ENCODE data around the gene KIZ.

The KIZ gene

DNA sequence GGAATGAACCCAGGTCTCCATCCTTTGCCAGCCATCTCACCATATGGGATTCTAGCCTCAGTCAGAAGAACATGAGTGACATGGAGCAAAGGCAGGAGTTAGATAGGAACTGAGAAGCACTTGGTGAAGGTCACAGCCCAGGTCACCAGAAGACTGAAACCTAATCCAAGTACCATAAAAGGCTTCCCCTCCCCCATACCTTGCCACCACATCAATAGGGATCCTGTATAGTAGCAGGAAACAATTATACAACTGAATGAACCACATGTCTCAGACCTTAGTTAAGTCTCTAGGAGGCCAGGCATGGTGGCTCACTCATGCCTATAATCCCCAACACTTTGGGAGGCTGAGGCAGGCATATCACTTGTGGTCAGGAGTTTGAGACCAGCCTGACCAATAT lies 49.6 kb downstream of the KIZ start:
- DNase-seq (ENCODE audit: low read depth in 2 of 2), result no peak

DNA sequence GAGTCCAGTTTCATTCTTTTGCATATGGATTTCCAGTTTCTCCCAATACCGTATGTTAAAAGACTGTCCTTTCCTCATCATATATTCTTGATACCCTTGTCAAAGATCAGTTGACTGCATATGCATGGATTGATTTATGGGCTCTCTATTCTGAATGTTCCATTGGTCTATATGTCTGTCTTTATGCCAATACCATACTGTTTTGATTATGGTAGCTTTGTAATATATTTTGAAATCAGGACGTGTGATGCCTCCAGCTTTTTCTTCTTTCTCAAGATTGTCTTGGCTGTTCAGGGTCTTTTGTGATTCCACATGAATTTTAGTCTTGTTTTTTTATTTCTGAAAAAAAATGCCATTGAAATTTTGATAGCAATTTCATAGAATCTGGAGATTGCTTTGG lies 51.9 kb downstream of the KIZ start:
- DNase-seq (ENCODE audit: low read depth in 2 of 2), result no peak

DNA sequence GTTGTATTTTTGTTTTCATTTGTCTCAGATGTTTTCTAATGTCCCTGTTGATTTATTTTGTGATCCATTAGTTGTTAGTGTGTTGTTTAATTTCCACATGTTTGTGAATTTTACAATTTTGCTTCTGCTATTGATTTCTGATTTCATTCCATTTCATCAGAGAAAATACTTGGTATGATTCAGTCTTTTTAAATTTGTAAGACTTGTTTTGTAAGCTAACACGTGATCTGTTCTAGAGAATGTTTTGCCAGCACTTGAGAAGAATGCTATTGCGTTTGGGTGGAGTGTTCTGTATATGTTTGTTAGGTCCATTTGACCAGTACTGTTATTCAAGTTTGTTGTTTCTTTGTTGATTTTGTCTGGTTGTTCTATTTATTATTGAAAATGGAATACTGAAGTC lies 53.9 kb downstream of the KIZ start:
- DNase-seq (ENCODE audit: low read depth in 2 of 2), result no peak

DNA sequence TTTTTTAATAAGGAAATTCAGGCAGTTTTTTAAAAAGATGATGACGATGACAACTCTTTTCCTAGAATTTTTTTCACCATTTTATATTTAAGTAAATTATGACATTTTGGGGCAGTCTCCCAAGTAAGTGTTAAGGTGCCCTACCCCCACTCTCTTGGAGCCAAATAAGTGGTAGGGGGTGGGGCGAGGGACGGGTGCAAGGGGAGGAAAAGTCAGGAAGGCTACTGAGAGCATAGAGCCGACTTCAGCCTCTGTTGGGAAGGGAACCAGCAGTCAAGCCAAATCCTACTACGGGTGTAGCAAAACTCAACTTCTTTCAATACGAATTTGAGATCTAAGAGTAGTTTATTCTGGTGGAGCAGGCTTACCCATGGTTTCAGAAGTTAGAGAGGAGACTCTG lies 54.4 kb downstream of the KIZ start:
- DNase-seq (ENCODE audit: low read depth in 2 of 2), result no peak

DNA sequence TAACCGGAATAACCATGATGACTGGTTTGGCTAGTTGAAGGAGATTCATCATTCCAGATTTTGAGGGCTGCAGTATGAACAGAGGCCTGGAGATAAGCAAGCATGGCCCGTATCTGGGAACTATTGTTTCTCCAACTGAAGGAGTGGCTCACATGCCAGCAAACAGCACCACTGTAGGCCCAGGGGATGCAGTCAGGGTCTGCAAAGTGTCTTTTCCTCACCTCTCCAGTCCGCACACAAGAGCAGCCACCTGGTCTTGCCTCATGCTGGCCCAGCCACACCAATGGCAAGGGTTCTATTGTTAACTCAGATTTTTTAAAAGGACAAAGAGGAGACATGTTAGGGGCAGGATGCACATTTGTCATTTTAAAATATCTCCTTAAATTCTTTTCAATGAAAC lies 55.1 kb downstream of the KIZ start:
- no peak for DNase-seq (ENCODE audit: low read depth in 2 of 2)

DNA sequence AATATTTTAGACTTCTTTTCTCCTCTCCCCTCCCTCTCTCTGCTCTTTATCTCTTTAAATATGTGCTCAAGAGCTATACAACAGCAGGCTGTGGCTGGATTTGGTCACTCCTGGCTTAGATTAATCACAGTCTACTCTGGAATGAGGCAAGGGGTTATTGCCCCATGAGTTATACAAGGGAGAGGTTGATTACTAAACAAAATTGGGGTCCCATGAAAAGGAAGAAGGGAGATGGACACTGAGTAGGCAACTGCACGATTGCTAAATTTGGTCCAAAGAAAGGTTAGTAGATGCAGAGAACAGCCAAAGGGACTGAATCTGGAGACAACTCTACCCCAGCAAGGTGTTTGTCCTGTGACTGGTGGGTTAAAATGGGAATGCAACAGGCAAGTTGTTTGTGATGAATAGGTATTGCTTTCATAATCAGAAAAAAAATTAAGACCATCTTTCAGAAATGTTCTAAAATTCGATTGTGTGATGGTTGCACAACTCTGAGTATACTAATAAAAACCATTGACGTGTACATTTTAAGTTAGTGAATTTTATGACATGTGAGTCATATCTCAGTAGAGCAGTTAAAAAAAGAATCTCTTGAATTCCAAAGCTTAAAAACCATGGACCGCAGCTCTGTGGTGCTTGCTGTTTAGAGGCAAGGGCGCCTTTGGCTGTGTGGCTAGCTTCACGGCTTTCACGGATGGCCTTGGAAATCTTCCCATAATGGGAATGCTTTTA lies 57.1 kb downstream of the KIZ start:
- no peak for DNase-seq (ENCODE audit: low read depth in 2 of 2)

DNA sequence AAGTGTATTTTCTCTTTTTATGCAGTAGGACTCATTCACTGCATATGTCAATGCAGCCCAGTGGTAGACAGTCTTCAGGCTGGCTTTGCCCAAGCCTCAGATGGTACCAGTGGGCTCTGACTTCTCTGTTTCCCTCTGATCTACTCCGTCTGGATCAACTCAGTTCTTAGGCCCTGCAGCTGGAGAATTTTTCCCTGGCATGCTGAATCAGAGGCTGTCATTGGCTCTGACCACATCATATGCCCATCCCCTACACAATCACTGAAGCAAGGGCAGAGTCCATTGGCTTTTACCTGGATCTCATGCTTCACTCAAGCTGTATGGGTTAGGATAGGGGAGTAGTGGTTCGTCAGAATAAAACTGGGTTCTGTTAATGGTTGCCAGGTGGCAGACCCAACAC lies 57.8 kb downstream of the KIZ start:
- no peak for DNase-seq (ENCODE audit: low read depth in 2 of 2)

DNA sequence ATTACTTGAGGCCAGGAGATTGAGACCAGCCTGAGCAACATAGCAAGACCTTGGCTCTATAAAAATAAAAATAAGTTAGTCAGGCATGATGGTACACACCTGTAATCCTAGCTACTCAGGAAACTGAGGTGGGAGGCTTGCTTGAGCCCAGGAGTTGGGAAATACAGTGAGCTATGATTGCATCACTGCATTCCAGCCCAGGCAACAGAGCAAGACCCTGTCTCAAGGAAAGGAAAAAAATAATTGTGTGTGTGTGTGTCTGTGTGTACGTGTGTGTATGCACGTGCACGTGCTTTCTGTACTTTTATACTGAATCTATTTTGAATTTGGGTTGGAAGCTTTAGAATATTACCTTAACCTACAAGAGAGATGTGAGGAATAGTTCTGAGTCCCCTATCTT lies 58.9 kb downstream of the KIZ start:
- DNase-seq (ENCODE audit: low read depth in 2 of 2), result no peak

DNA sequence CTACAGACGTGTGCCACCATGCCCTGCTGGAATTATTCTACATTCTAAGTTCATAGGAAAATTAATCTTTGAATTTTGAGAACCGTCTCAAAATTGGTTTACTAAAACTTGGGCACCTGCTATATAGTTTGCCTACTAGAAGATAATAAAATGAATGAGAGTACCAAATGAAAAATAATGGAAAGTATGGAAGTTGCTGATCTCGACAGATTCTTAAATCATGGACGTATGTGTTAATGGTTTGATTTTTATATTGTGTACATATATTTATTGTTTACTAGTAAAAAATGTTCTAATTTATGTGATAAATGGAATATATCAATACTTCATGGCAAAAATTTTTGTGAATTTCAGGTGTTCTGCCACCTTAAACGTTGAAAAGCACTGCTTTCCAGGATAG lies 60.0 kb downstream of the KIZ start:
- DNase-seq (ENCODE audit: low read depth in 2 of 2), result no peak

DNA sequence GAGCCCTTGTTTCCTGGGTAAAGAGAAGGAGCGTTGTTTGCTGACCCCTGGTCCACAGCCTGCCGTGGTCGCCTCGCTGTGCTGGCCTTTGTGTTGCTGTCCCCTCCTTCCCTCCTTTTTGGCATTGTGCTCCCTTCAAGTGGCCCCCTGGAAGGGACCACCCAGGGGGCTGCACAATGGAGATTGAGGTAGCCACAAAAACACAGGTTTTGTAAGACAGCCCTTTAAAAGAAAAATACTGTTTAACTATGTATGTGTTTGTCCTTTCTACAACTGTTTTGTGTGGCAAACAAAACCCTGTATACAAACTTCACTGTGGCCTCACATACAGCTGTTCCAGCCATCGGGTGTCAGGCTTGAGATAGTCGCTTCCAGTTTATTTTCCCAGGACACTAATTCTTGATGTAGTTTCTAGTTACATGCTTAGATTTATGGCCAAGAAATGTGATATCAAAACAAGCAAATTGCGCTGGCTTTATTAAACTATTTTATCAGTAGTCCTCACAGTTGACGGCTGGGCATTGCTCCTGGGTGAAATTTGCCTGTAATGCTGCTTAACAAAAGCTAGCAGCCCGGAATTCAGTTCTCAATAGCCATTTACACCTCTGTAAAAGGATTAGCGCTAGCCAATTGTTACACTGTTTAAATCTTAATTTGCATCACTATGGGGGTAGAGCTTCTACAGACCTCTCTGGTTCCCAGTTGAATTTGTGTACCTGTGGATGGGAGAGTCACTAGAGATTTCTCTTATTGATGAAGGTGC lies 64.1 kb downstream of the KIZ start:
- no peak for DNase-seq (ENCODE audit: low read depth in 2 of 2)

DNA sequence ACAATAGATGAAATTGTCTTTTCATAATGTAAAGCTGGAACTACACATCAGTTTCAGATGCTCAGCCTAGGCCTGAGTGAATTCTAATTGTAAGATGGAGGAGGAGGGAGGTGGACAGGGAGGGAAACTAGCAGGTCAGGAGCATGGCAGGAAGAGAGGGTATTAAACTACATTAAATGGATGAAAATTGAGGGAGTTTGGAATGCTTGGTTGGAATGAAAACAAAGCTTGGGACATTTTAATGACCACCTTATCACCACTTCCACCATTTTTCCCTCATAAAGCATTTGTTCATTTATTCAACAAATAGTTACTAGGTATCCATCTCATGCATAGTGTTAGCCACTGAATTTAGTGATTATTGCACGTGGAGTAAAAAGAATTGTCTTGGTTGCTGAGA lies 65.0 kb downstream of the KIZ start:
- DNase-seq (ENCODE audit: low read depth in 2 of 2), result no peak

DNA sequence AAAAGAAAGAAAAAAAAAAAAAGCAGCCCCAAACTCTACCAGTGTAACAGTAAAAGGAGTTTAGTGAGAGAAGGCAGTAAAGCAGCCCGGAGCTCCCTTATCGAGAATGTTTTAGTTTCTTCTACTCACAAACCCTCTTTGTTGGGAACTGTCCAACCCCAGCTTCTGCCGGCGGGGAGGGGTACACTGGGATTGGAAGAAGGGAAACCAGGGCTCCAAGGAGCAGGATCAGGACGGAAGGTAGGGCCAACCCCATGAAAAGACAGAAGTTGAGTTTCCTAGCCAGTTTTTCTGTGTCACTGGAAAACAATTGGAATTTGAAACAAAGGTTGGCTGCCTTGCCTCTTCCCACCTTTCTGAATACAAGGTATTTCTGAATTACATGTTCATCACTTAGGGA lies 66.0 kb downstream of the KIZ start:
- no peak for DNase-seq (ENCODE audit: low read depth in 2 of 2)

DNA sequence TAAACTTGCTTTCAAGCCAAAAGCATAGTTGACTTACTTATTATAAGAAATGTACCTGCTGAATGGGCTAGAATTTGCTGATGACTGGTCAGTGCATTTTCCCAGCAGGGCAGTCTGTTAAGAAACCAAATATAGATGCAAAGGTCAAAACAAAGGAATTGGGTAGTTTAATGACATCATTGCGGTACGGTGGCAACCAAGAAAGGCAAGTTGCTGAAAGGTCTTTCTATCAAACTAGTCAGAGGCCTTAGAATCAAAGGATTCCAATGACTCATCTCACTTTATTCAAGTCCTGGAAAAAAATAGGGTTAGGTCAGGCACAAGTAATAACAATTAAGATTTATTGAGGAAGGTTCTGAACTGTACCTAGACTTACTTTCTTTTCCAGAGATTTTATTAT lies 76.4 kb downstream of the KIZ start:
- DNase-seq (ENCODE audit: low read depth in 2 of 2), result no peak

DNA sequence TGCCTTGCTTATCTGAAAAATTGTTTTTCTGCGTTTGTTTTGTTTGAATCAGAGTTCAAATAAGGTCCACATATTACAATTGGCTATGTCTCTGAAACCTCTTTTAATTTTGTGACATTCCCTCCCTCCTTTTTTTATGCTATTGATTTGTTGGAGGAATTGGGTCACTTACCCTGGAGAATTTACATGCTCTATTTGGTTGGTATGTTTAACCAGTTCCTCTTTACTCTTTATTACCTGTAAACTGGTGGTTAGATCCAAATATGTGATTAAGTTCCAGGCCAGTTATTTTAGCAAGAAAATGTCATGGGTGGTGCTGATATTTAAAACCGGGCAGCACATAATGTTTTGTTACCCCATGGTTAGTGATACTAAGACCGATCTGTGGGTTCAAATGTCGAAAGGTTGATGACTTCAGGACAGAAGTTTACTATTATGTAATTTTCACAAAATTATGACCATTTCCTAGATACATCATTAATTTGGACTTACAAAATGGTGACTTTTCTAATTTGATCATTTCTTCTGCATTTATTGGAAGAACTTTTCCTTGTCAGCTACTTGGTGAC lies 77.3 kb downstream of the KIZ start:
- no peak for DNase-seq (ENCODE audit: low read depth in 2 of 2)

DNA sequence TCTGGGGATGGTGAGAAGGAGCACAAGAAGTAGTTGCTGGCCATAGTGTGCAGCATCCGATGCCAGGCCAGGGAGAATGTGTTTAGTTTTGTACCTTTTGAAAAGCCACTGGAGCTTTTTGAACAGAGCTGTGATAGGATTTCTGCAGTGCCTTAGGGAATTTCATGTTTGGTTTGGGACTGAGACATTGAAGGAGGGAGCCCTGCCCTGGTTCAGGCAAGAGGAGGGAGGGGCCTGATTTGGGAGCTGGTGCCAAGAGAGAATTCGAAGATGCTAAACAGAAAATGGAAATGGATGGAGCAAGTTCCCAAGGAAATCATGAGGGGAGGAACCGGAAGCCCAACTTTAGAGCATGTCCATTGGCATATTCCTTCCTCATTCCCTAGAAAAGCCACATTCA lies 80.7 kb downstream of the KIZ start:
- no peak for DNase-seq (ENCODE audit: low read depth in 2 of 2)

DNA sequence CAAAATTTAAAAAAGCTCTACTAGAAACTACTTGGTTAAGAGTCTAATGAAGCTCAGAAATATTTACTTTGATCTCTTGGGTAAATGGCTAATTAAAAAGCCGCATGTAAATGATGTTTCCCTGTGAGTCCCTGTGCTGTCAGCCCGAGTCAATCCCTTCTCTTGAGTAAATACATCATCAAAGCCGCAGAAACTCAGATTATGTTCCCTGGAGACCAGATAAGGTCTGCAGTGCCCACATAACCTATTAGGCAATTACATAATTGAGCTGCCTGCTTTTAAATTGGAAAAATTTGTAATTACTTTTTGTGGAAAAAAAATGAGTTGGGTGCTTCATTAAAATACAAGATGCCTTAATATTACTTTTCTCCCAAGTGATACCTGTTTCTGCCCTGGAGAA lies 83.1 kb downstream of the KIZ start:
- DNase-seq (ENCODE audit: low read depth in 2 of 2), result no peak

DNA sequence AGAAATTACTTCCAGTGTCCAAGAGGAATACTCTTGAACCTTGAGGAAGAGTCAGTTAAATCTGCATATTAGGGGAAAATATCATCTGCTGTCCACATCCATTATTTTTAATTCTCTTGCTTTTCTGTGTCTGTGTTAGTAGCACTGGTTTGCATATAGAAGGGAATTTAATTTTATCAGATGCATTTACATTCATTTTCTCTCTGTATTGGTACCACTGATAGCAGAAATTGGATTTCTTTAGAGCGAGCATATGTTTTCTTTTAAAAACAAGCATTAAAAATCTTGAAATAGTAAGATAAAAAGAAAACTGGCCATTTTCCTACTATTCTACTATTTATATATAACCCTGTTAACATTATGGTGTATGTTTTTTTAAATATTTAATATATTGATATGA lies 83.8 kb downstream of the KIZ start:
- no peak for DNase-seq (ENCODE audit: low read depth in 2 of 2)

DNA sequence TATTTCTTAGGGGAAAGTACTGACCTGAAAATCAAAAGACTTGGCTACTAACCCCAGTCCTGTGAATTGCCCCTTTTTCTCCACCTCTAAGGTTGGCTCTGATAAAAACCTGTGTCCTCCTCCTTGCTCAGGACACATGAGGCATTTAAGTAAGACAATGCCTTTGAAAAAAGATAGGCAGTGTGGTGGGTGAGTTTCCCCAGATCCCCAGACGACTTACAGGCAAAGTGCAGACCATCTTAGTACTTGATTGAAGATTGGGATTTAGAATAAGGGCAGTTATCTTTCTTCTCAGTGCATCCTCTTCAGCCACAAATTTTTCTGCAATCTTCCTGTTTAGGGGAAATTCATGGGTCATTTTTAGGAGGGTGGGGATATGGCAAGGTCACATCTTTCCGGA lies 87.8 kb downstream of the KIZ start:
- DNase-seq (ENCODE audit: low read depth in 2 of 2), result no peak

DNA sequence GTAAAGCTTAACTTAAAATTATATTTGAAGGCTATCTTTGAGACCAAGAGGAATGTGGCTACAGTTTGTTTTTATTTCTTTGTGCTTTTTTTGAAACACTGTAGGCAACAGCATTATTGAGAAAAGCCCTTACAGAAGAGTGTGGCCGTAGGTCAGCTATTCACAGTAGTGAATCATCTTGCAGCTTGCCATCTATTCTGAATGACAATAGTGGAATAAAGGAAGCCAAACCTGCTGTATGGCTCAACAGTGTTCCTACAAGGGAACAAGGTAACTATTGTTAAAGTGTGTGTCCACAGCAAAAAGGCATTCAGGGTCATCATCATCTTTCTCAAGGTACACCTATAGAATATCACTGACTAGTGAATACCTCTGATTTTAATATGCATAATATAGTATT lies 88.5 kb downstream of the KIZ start:
- no peak for DNase-seq (ENCODE audit: low read depth in 2 of 2)

DNA sequence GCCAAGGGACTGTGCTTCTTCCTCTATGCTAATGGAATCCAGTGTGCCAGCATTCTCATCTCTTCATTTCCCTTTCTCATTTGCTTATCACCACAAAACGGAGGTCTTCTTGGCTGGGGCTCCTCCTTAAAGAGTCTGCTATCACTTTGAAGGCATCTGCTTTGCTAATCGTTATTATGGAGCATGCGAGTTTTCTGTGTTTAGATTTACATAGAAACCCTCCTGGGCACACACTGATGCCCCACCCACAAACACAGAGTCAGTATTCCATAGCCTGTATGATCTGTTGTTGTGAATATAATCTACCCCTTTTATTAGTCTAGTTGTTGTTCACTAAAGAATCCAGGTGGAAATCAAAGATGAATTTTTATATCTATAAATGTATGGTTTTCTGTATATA lies 93.8 kb downstream of the KIZ start:
- DNase-seq (ENCODE audit: low read depth in 2 of 2), result no peak

DNA sequence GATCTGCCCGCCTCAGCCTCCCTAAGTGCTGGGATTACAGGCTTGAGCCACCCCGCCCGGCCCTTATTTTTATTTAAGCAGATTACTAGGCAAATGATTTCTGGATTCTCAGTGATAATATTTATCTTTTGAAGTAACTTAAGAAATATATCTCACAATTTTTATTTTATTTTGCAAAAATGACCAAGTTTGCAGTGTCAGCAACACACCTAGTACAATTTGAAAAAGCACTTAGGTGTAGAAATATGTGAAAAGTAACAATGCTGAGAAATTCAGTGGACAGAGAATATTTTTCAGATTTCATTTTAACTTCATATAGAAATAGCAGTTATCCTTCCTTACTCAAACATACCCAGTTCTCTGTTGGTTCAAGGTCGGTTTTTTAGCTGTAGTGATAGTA lies 98.3 kb downstream of the KIZ start:
- DNase-seq (ENCODE audit: low read depth in 2 of 2), result no peak

DNA sequence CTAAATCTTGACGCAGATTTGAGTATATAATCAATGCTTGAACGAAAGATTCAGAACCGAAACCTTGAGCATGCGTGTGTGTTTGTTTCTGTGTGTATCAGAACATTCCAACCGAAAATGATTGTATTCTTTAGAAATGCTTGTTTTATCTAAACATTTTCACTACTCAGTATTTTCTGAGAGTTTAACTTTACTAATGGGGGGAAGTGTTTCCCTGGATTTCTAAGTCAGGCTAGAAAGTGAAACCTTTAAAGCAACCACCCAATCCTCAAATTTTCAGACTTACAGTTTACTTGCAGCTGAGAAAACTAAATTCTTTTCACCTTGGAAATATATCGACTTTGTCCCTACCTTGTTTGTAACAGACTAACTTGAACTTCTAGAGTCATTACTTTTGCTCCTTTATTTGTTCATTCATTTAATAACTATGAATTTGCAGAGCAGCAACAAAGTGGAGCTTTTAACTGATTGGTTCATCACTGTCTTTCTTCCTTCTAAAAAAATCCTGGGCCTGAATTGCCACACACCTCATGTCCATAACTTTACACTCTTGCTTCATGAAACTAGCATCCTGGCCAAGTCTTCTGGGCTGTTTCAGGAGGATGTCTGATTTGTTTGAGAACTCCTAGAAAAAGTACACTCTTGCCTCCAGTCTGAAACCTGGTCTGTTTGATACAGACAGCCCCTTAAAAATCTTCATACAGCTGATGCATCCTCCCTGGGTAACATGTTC lies 99.5 kb downstream of the KIZ start:
- DNase-seq (ENCODE audit: low read depth in 2 of 2), result no peak

DNA sequence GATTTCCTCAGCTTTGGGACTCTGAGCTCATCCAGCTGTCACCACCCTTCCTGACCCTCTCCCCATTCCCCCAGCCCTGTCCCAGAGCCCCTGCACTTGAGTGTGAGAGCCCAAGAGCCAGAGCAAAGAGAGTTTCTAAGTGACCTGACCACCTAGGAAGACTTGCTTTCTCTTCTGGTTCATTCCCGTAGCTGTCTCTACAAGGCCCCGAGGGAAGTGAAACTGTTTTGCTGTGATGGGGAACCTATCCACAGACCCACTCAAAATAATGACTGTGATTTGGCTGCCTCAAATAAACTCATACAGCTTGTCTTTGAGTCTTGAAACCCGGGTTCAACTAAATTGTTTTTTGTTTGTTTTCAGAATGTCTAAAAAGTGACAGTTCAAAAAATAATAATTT lies 102.6 kb downstream of the KIZ start:
- no peak for DNase-seq (ENCODE audit: low read depth in 2 of 2)
